ENCODE data around the gene GSTM1.

DNA sequence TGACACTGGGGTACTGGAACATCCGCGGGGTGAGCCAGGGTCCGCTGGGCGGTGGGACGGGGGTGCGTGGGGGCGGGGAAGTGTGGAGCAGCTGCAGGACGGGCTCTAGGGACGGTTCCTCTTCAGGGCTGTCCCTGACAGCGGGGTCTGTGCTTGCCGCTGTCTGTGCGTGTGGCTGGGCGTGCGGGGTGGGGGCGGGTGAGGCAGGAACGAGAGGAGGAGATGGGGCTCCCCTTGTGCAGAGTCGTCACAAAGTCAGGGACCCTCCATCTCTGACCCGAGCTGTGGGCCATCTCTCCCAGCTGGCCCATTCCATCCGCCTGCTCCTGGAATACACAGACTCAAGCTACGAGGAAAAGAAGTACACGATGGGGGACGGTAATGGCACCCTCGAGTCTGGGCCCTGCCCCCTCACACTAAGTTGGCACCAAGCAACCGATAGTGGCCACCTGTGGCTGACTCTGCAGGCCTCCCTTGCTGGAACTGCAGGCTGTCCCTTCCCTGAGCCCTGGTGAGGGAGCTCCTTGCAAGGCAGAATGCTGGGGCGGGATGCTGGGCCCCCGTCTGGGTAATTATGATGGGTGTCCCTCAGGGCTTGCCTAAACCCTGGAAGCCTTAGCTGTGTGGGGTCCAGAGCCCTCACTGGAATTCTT is 19.4 kb upstream of the GSTM1 start:
- TF ChIP-seq, protein P1, sequence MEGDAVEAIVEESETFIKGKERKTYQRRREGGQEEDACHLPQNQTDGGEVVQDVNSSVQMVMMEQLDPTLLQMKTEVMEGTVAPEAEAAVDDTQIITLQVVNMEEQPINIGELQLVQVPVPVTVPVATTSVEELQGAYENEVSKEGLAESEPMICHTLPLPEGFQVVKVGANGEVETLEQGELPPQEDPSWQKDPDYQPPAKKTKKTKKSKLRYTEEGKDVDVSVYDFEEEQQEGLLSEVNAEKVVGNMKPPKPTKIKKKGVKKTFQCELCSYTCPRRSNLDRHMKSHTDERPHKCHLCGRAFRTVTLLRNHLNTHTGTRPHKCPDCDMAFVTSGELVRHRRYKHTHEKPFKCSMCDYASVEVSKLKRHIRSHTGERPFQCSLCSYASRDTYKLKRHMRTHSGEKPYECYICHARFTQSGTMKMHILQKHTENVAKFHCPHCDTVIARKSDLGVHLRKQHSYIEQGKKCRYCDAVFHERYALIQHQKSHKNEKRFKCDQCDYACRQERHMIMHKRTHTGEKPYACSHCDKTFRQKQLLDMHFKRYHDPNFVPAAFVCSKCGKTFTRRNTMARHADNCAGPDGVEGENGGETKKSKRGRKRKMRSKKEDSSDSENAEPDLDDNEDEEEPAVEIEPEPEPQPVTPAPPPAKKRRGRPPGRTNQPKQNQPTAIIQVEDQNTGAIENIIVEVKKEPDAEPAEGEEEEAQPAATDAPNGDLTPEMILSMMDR (IDR thresholded peaks at IDR 0.05 in 8 of 11, conservative IDR thresholded peaks at IDR 0.05 in 3 of 11): no peak
- no peak for TF ChIP-seq POLR2A (IDR thresholded peaks at IDR 0.05)
